ENCODE data around the gene CYTH1.
"Not testable (repeated sequence)": the region's sequence is repeated elsewhere in the genome, so short reads cannot be mapped to it uniquely, and the experiment has no call there.

The CYTH1 gene

DNA sequence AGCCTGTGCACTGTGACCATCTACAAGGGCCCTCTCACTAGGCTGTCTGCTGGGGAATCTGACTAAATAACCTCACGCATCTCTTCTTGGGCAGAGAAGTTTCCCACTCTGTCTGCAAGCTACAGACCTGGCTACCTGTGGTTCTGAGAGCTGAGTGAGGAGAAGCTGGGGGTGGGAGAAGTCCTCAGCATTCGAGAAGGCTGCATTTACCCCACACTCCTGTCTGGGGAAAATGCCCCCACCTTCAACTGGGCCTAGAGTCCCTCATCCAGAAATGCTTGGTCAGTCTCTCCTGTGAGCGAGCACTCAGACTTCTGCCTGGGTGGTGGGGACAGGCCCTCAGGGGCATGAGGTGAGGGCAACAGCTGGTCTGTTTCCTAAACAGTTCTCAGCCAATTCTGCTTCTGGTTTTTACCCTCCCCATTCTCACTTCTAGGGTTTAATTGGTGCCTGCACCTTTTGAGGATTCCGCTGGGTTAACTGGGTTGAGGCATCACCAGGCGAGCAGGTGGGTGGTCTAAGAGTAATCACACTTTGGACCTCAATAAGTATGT lies 98.6 kb downstream of the CYTH1 start:
- no peak for DNase-seq
- in situ Hi-C loops (cut with MboI; ENCODE audit: low pct_unique_long_range_greater_than_20kb, low sequenced_read_pairs) = no loop called here

GRCh38 chr17:78682363-78682762 lies 99.7 kb downstream of the CYTH1 start:
- in situ Hi-C loops (cut with MboI; ENCODE audit: low pct_unique_long_range_greater_than_20kb, low sequenced_read_pairs) = no loop called here

DNA sequence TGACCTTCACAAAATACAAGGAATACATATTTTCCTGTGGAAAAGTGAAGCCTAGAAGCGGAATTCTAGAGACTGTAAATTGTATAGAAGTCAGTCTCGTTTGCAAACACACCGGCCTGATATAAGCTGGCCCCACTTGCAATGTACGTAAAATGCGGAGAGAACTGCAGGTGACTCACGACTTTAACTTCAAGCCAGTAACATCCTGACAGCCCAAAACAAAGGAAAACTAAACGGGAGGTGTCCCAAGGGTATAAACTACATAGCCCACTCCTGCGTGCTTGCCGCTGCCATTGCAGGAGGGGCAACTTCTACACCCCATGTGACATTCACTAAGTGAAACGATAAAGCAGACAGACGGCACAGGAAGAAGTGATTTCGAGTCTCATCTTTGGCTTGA lies 101.6 kb downstream of the CYTH1 start:
- in situ Hi-C loops (cut with MboI; ENCODE audit: low pct_unique_long_range_greater_than_20kb, low sequenced_read_pairs) = no loop called here
- DNase-seq = no peak

More at GRCh38 chr17:78682363-78682762, 99.7 kb downstream of the CYTH1 start:
- DNase-seq = no peak

DNA sequence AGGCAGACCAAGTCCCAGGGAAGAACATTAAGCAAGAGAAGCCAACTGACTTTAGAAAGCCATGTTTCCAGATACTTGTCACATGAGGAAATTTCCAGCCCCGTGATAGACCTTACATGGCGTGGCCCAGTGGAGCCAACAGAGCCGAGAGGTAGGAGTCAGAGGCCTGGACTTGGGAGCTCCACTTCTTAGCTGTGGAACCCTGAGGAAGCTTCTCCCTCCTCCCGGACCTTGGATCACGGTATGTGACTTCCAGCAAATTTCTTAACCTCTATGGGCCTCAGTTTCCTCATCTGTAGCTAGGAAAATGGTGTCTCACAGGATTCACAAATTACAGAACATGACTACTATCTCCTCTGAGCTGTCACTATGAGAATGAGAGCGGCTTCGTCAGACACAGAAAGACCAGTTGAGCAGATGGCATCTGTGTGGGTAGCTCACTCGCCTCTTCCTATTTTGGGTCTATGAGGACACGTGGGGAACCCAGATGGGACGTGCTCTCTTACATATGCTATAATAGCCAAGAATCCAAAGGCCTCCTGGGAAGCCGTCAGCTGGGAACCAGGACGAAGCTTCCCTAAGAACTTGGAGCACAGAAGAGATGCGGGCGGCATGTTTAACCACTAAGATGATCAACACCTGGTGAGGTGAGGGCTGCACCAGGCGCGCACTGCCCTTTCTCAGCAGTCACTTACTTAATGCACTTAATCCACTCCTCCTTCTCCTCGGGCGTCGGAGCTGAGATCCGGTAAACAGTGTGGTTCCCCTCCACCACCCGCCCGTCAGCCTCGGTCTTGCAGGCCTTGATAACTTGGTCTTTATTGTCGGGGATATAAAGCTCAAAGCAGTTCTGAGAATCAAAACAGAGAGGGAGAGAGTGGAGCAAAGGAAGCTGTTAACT lies 102.3 kb downstream of the CYTH1 start:
- in situ Hi-C loops (cut with MboI; ENCODE audit: low pct_unique_long_range_greater_than_20kb, low sequenced_read_pairs) = no loop called here
- DNase-seq = no peak

DNA sequence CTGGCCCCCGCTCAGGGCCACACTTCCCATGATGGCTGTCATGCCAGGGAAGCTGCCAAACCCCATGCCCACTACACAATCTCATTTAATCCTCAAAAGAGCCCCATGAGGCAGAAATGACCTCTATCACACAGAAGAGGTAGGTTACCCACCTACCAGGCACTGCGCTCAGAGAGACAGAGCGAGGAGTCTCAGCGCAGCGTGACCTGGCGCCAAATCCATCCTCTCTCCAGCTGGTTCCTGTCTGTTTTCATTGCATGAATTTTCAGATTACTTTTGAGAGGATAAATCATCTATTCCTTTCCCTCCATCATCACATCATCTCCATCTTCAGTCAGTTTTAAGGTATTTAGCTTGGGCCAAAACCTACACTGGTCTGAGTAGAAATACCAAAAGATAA lies 103.4 kb downstream of the CYTH1 start:
- in situ Hi-C loops (cut with MboI; ENCODE audit: low pct_unique_long_range_greater_than_20kb, low sequenced_read_pairs) = no loop called here
- DNase-seq = no peak

GRCh38 chr17:78678222-78678557 lies 103.9 kb downstream of the CYTH1 start:
- in situ Hi-C loops (cut with MboI; ENCODE audit: low pct_unique_long_range_greater_than_20kb, low sequenced_read_pairs) = no loop called here
- DNase-seq = no peak

DNA sequence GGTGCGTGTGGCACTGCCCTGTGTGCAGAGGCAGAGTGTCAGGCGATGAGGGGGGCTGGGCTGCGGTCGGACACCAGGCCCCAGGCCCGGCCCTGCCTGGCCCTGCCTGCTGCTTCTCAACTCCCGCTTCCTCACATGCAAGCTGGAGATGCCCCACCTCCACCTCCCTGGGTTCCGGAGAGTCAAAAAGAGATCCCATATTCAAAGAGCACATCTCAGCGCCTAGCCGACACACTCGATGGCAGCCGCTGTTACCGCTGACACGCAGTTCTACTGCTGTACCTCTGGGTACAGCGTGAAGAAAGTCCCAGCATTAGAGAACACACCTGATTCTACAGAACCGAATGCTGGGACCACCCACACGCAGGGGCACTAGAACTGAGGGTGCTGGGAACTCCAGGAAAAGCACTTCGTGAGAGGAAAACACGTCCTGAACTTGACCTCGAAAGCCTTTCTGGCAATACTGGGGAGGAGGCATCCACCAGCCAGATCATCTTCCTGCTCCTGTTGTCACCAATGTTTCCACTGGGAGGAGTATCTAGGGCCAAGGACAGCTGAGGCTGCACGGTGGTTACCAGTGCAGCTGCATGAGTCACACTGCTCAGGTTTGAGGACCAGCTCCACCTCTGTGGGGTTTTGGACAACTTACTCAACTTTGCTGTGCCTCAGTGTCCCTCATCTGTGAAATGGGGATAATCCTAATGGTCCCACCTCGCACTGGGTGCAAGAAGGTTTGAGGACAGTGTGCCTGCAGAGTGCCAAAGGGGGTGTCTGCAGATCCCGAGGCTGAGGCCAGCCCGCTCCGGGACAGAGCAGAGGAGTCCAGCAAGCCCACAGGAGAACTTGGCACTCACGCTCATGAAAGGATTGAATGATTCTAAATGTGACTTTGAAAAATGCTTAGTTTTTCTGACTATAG lies 104.5 kb downstream of the CYTH1 start:
- in situ Hi-C loops (cut with MboI; ENCODE audit: low pct_unique_long_range_greater_than_20kb, low sequenced_read_pairs) = no loop called here
- DNase-seq = no peak

DNA sequence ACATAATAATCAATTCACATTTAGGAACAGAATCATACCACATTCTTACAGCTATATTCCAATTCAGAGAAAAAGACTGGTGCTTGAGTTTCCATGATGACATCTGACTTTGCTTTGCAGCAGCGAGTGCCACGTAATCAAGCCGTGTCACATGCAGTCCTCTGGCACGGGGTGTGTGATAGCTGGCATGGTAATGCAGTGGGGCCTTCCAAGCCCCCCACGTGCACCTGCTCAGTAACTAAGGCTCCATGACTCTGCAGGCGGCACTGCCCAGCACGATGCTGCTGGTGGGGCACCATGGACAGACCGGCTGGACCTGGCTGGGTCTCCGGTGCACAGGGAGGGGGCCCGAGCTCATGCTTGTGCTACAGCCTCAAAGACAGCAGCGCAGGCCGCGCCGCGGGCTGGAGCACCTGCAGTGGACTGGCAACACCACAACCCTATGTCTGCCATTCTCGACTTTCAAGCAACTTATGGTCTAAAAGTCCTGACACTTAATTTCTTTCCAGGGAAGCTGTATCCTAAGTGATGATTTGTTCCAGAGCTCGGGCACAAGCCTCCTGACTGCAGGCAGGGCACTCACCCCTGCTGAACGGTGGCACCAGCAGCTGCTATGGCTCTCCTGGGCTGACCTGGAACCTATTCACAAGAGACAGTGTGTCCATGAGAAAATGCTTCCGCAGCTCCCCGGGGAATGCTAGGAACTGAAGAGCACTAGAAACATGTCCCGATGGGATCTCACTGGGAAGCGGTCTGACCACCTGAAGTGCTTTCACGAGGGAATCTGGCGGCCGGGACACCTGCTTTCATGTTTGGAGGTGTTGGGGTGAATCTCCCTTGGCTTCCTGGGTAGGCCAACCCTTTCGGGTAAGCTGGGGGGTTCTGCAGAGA lies 105.4 kb downstream of the CYTH1 start:
- DNase-seq = no peak
- in situ Hi-C loops (cut with MboI; ENCODE audit: low pct_unique_long_range_greater_than_20kb, low sequenced_read_pairs) = no loop called here

- in situ Hi-C loops (cut with MboI; ENCODE audit: low pct_unique_long_range_greater_than_20kb, low sequenced_read_pairs) = no loop called here
- DNase-seq = no peak
These were observed 106.2 kb downstream of the CYTH1 start for GRCh38 chr17:78675836-78676235.

- DNase-seq = no peak
- in situ Hi-C loops (cut with MboI; ENCODE audit: low pct_unique_long_range_greater_than_20kb, low sequenced_read_pairs) = no loop called here
These were observed 106.8 kb downstream of the CYTH1 start for GRCh38 chr17:78675316-78675616.

GRCh38 chr17:78674595-78675315 lies 107.3 kb downstream of the CYTH1 start:
- peak; percentile 11 for DNase-seq
- in situ Hi-C loops (cut with MboI; ENCODE audit: low pct_unique_long_range_greater_than_20kb, low sequenced_read_pairs) = no loop called here

GRCh38 chr17:78674156-78674555 lies 107.9 kb downstream of the CYTH1 start:
- no peak for DNase-seq
- in situ Hi-C loops (cut with MboI; ENCODE audit: low pct_unique_long_range_greater_than_20kb, low sequenced_read_pairs) = no loop called here

DNA sequence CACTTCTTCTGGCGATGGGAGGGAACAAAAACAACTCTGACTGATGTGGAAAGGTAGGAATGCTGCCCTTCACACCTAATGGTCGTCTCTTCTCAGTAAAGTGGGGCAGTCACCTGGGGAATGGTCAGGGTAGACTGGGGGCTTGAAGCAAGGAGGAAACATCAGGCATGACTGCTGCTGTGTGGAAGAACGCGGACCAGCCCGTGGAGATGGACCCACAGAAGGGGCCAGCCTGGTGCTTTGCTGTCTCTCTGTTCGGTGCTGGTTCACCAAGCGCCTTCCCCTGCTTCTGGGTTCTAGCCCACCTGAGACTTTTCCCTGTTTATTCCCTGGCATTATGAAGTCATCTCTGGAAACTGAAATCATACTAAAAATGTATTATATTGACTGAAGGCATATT lies 108.7 kb downstream of the CYTH1 start:
- in situ Hi-C loops (cut with MboI; ENCODE audit: low pct_unique_long_range_greater_than_20kb, low sequenced_read_pairs) = no loop called here
- no peak for DNase-seq

GRCh38 chr17:78672871-78673371 lies 109.2 kb downstream of the CYTH1 start:
- in situ Hi-C loops (cut with MboI; ENCODE audit: low pct_unique_long_range_greater_than_20kb, low sequenced_read_pairs) = no loop called here
- no peak for DNase-seq

GRCh38 chr17:78672005-78672404 lies 110.1 kb downstream of the CYTH1 start:
- DNase-seq = no peak
- in situ Hi-C loops (cut with MboI; ENCODE audit: low pct_unique_long_range_greater_than_20kb, low sequenced_read_pairs) = no loop called here

DNA sequence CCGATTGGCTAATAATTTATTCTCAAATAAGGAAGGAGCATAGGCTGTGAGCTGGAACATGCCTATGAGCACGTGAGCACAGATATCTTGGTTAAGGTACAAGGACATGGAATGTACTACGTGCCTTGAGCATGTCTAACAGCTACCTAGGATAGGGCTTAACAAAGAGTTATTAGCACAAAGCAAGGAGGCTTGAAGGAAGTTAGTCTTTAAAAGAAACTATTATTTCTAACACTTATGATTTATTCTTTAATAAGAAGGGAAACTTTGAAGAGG lies 110.4 kb downstream of the CYTH1 start:
- DNase-seq; in situ Hi-C loops (cut with MboI; ENCODE audit: low pct_unique_long_range_greater_than_20kb, low sequenced_read_pairs): not testable (repeated sequence)

DNA sequence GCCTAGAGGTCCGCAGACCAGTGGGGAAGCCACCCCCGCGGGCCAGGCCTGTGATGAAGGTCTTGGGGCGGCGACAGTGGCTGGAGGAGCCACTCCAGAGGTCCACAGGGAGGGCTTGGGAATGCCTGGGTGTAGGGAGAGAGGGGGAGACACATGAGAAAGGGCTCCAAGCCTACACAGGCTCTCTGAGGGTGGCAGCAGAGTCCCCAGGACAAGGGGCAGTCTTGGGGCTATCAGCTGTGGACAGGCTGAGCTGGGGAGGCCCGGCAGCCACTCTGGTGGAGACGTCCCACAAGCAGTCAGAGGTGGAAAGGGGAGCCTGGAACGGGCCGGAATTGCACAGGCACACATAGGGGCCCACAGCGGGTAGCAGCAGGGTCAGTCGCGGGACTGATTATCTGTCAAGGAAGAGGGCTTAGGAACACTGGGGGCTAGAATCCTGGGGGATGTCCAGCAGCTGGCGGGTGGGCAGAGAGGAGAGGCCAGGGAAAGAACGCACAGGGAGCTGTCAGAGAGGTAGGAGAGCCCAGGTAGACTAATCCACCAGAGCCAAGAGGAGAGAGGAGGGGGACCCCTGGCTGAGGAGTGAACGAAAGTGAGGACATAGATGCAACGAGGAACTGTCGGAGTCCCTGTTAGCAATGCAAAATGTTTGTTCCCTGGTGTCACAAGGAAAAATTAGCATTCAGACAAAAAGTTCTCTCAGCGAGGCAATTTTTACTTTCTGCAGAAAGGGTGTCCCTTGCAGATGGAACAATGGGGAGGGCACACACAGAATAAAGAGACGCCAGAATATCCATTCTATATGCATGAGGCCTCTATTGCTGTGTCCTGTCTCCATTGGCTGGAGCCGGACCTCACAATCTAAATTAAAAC lies 111.0 kb downstream of the CYTH1 start:
- in situ Hi-C loops (cut with MboI; ENCODE audit: low pct_unique_long_range_greater_than_20kb, low sequenced_read_pairs) = no loop called here
- no peak for DNase-seq

All from KBM-7 (cell line).